Stimulated activated CD8-positive, alpha-beta memory T cell treated with anti-CD3 and anti-CD28 coated beads, Interleukin-4, amount 100 ng/mL, for 1 hour (primary cell): ENCODE results near the gene SH3PXD2B.
"Not testable (repeated sequence)": the region's sequence is repeated elsewhere in the genome, so short reads cannot be mapped to it uniquely, and the experiment has no call there.

Experiments
- DNase-seq, 2 donors: peaks; one replicate each; pipeline ENCODE4 v3.0.0-alpha.2; 2020; ENCODE audit warnings: low read depth in 2 of 2, low spot score in 1 of 2

Gene SH3PXD2B

DNA sequence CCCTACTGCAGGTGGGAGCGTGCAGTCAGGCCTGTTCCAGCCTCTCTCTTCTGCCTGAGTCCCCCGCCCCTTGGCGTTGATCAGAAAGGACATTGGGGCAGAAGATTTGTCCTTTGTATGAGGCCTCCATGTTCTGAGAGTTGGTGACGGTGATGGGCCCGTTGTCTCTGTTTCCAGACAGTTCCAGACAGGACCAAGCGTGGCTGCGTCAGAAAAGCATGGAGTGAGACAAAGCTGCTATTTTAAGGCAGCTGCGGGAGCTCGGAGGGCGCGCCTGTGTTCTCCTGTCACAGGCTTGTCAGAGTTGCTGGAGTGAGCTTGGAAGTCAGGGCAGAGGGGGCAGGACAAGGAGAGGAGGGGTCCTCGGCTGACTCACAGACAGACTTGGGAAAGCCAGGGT is 32.1 kb upstream of the SH3PXD2B start:
- DNase-seq = no peak

GRCh38 chr5:172485511-172486202 is 31.3 kb upstream of the SH3PXD2B start:
- DNase-seq = no peak

DNA sequence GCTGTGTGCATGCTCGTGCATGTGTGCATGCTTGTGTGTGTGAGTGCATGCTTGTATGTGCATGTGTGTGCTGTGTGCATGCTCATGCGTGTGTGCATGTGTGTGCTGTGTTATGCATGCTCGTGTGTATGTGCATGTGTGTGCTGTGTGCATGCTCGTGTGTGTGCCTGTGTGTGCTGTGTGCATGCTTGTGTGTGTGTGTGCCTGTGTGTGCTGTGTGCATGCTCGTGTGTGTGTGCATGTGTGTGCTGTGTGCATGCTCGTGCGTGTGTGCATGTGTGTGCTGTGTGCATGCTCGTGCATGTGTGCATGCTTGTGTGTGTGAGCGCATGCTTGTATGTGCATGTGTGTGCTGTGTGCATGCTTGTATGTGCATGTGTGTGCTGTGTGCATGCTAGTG is 30.3 kb upstream of the SH3PXD2B start:
- no peak for DNase-seq

- no peak for DNase-seq
Observed at GRCh38 chr5:172482156-172483020, 28.1 kb upstream of the SH3PXD2B start.

DNA sequence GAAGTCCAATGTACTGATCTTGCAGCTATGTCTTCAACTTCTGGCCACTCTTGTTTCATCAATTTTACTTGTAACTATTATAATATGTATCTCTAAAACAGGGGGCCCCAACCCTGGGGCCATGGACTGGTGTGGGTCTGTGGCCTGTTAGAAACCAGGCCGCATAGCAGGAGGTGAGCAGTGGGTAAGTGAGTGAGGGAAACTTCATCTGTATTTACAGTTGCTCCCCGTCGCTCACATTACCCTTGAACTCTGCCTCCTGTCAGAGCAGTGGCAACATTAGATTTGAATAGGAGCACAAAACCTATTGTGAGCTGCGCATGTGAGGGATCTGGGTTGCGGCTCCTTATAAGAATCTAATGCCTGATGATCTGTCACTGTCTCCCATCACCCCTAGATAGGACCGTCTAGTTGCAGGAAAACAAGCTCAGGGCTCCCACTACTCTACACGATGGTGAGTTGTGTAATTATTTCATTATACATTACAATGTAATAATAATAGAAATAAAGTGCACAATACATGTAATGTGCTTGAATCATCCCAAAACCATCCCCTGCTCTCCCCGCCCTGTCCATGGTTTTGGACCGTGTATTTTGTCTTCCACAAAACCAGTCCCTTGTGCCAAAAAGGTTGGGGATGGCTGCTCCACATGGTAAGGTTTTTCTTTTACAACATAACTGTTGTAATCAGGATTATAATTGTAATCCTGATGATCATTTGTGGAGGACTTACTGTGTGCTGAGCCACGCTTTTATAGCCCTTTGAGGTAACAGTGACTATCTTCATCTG is 26.9 kb upstream of the SH3PXD2B start:
- no peak for DNase-seq

GRCh38 chr5:172479784-172480115 is 25.4 kb upstream of the SH3PXD2B start:
- DNase-seq = no peak

DNA sequence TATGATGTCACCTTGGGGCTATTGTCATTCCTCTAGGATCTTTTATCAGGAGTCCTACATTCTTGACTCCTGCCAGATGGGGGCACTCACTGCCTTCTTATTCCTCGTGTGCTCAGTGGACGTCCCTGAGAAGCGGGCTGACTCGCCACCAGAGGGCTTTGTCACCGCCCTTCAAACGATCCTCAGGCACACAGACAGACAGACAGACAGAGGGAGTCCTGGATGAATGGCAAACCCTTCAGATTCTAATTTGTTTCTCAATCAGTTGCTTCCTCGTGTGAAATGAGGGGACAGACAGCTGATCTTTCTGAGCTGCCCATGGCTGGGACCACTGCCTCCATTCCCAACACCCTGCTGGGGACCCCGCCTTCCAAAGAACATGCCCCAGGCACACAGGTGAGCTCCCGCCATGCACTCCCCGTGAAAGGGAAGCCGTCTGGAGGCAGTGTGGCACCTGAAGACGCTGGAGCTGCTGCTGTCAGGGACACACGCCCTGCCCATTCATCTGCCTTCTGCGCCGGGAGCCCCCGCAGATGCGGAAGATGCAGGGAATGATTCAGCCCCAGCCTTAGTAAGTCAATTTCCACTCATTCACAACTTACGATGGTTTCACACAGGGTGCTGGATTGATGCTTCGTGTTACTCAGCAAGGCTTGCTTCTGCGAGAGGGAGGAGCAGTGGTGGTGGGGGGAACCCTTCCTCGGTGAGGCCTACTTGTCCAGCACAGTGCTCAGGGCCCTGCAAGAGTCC is 24.9 kb upstream of the SH3PXD2B start:
- peak in 1 of 2 donors; percentile 9 for DNase-seq

GRCh38 chr5:172478695-172479033 is 24.3 kb upstream of the SH3PXD2B start:
- DNase-seq = not testable (repeated sequence)

DNA sequence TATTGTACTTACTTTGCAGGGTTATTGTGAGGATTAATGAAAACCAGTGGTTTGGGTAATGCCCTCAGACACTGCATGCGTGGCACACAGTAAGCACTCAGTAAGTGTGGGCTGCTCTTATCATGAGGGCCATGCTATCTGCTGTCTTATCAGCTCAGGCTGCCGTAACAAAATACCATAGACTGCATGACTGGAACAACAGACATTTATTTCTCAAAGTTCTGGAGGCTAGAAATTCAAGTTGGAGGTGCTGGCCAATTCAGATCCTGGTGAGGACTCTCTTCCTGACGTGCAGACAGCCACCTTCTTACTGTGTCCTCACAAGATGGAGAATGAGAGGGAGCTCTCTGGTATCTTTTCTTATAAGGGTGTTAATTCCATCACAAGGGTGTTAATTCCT is 23.9 kb upstream of the SH3PXD2B start:
- no peak for DNase-seq

GRCh38 chr5:172477466-172477865 is 23.1 kb upstream of the SH3PXD2B start:
- no peak for DNase-seq

DNA sequence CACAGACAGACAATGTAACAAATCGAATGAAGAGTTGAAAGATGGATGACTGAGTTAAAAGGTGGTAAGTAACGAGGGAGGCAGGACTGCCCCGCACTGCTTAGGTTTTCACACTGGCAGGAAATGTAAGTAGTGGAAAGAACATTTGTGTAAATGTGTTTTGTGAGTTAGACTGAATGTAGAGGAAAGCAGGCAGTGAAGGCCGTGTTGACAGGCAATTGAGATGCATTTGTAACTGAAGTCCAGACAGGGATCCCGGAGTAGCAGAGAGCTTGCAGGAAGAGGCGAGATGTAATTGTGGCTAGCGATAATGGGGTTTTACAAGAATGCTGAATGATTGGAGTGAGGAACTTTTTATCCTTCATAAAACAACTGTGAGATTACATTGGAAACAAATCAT is 20.0 kb upstream of the SH3PXD2B start:
- no peak for DNase-seq

- no peak for DNase-seq
Observed at GRCh38 chr5:172473427-172473826, 19.1 kb upstream of the SH3PXD2B start.

DNA sequence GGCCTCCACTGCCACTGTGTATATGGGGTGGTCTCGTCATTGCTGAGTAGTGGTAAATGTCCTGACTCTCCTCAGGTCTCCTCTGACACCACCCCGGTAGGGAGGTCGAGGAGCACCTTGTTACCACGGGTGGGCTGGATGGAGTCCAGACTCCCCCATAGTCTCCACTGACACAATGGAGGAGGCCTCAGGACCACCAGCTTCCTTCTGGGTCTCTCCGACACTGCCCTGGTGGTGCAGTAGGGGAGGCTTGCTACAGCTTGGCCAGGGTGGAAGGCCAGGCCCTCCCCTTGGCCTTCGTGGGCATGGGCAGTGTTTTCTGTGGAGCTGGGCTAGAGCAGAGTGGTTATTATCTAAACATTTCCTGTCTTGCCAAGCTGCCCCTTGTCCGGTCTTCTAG is 15.4 kb upstream of the SH3PXD2B start:
- no peak for DNase-seq

DNA sequence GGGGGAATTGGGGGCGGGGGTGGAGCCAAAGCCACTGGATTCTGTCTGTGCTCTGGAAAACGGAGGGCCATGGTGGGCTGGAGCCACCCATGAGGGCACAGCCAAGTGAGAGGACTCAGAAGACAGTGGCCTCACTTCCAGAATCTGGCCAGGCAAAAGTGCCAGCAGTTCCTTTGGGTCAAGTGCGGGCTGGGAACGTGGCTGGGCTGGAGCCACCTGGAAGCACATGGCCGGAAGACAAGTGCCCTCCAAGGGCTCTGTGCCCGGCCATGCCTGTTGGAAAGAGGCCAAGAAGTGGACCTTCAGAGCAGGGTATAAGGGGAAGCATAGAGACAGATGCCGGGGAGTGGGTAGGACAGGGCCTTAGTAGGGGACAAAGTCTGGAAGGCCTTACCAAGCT is 11.7 kb upstream of the SH3PXD2B start:
- no peak for DNase-seq

GRCh38 chr5:172463031-172463430 is 8.7 kb upstream of the SH3PXD2B start:
- DNase-seq = no peak

DNA sequence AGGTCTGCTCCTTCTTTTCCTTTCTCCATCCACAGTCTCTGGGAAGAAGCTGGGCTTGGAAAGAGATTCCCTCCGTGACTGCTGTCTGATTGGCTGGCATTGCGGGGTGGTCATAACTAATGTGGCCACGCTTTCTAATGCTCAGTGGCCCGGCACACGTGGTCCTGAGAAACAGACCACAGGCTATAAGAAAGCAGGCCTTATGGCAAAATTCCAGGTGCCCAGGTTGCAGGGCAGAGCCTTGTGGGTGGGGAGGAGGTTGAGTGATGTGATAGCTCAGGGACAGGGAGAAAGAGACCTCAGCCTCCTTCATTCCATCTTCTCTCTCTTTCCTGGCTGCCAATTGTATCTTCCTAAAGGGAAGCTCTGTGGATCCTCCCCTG is 5.4 kb upstream of the SH3PXD2B start:
- no peak for DNase-seq

- no peak for DNase-seq
Observed at GRCh38 chr5:172458976-172459782, 4.9 kb upstream of the SH3PXD2B start.

- no peak for DNase-seq
Observed at GRCh38 chr5:172456076-172456722, 1.9 kb upstream of the SH3PXD2B start.

GRCh38 chr5:172455511-172456061 is 1.3 kb upstream of the SH3PXD2B start:
- DNase-seq = no peak

- no peak for DNase-seq
Observed at GRCh38 chr5:172455087-172455381, 709 bp upstream of the SH3PXD2B start.
